Hindlimb muscle (tissue), 1 donor: ENCODE measurements around the gene OR6X1. TPM values are rescaled to one million over a fixed set of nuclear protein-coding genes. Genes with fewer than 3 reads are reported as not detected.
"Not testable (repeated sequence)": the region's sequence is repeated elsewhere in the genome, so short reads cannot be mapped to it uniquely, and the experiment has no call there.

Source experiments
- DNase-seq: peaks from one replicate; pipeline ENCODE4 v3.0.0-alpha.2; 2013
- polyA plus RNA-seq: library from polyadenylated mRNA; unstranded; fragments of 120-200 nt; gene quantifications from one replicate; pipeline ENCODE4 v1.2.1, GENCODE V29; 2013; ENCODE audit not compliant: insufficient read length

The OR6X1 gene
- polyA plus RNA-seq, 1 donor = not detected

DNA sequence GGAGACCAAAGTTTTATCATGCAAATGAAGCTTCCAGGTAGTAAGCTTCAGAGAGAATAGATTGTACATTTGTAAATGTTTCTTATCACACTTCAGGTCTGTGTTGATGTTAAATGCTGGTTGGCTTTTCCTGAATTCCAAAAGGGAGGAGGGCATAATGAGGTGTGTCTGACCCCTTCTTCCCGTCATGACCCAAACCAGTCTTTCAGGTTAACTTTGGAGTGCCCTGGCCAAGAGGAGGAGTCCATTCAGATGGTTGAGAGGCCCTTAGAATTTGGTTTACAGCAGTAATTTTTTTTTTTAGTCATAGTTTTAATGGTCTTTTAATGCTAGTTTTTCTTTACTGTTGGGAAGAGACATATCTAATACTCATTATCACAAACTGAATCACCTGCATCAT is 2.5 kb downstream of the OR6X1 start:
- DNase-seq = no peak

- not testable (repeated sequence) for DNase-seq
Observed at GRCh38 chr11:123748349-123748748, 6.0 kb downstream of the OR6X1 start.

DNA sequence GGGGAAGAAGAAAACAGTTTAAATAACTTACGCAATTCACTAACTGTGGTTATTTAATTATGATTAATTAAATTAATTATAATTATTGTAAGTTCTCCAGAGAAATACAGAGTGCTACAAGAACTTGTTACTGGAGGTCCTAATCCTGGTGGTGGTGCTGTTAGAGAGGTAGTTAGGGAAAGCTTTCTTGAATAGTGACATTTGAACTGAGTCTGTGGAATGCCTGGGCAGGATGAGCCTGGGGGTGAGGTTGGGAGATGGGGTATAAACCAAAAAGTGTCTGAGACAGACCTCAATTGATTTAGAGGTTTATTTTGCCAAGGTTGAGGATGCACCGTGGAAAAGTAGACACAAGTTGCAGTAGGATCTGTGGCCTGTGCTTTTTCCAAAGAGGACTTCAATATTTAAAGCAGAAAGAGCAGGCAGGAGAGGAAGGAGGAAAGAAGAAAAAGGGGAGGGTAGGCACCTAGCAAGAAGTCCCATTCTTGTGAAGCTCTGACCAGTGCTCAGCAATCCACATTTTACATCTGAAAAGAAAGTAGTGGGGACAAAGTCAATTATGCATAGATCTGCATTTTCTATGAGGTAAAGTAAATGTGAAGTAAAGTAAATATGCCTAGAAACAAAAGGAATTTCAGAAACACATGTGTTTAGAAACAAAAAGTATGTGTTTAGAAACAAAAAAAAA is 8.4 kb downstream of the OR6X1 start:
- DNase-seq = no peak

- DNase-seq = no peak
Observed at GRCh38 chr11:123742724-123743120, 11.6 kb downstream of the OR6X1 start.

DNA sequence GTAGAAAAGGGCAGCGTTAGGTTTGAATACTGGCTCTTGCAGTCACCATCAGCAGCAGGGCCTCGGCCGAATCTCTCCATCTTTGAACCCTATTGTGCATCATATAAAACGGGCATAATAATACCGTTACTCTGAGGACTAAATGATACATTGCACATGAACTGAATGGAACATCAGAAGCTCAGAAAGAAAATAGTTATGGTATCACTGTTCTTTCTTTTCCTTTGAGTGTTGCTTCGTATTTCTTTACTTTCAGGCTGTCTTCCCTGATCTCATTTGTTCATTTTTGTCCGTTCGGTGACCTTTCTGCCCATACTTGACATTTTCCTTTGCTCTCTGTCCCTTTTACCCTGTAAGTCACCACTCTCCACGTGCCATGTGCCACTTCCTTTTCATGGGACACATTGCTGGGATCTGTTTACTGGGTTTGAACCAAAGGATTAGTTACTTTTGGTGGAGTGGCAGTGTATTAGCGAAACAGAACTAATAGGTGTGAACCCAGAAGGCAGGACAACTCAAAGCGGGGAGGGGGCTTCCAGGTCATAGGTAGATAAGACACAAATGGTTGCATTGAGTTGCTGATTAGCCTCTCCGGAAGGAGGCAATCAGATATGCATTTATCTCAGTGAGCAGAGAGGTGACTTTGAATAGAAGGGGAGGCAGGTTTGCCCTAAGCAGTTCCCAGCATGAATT is 12.1 kb downstream of the OR6X1 start:
- DNase-seq = peak; percentile 8

DNA sequence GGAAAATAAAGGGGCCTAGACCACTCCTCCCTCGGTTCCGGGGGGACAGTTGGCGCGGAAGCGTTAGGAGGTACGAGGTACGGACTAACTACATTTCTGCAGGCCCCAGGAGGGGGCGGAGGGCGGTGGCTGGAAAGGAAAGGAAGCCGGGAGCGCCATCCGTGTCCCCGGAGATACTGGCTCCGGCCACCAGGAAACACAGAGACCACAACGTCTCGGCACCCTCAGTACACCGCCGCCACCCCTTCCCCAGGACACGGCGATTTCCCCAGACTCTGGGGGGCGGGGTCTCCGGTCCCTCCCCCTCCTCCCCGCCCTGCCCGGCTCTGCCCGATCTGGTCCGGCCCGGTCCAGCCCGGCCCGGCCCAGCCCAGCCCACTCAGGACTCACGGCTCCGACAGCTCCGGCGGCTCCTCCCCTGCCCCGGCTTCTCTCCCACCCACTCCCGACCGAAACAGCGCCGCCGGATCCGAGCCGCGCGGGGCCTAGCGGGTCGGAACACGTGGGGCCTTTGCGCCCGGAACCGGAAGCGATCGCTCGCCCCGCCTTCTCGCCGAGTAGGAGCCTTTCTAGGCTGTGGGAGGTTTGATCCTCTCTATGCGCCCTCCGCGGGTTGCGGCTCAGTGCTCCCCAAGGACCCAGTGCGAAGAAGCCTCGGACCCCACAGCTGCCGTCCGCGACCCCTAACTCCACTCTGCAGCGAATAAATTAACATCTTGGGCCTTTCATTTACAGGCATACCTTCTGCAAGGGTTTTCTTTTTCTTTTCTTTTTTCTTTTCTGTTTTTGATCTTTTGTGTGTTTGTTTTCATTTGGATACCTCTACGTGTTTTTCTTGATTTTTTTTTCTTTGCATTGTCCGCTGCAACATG is 12.9 kb downstream of the OR6X1 start, which contains the start of gene ZNF202:
Gene ZNF202, minus strand, starts transcription at position 502 of the 872 bp plus-strand sequence. CDS start 10,772 bp downstream, outside the sequence.
- DNase-seq = peak; percentile 93

- no peak for DNase-seq
Observed at GRCh38 chr11:123740787-123741158, 13.5 kb downstream of the OR6X1 start.

GRCh38 chr11:123738374-123738773 is 15.9 kb downstream of the OR6X1 start:
- no peak for DNase-seq

DNA sequence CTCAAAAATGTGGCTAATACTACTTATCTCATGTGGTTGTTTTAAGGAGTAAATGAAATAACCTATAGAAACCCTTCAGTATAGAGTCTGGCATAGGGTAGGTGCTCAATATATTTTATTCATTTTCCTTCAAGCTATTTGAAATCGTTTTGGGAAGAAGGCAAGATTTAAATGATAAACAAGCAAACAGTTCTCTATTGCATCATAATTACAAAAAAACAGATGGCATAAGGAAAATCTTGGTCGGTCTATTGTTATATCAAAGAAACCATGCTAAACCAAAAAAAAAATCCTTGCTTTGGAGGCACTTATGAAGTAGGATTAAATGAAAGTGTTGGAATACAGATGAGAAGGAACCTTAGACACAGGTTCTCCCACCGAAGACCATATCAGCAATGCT is 17.5 kb downstream of the OR6X1 start:
- no peak for DNase-seq

DNA sequence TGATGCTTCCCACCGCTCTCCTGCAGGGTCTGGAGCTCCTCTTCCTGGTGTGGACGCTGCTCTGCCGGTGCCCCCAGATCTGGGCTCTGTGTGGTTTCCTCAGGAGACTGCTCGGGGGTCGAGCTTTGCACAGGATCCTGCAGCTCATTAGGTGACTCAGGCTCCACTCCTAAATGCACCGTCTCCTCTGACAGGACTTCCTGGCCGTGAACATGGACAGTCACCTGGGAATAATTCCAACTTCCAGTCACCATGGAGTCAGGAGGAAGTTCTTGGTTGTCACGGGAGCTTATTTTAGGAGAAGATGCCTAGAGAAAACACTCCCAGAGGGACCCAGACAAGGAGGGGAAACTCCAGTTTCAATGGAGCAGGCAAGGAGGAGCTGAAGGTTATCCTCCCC is 24.7 kb downstream of the OR6X1 start:
- no peak for DNase-seq

DNA sequence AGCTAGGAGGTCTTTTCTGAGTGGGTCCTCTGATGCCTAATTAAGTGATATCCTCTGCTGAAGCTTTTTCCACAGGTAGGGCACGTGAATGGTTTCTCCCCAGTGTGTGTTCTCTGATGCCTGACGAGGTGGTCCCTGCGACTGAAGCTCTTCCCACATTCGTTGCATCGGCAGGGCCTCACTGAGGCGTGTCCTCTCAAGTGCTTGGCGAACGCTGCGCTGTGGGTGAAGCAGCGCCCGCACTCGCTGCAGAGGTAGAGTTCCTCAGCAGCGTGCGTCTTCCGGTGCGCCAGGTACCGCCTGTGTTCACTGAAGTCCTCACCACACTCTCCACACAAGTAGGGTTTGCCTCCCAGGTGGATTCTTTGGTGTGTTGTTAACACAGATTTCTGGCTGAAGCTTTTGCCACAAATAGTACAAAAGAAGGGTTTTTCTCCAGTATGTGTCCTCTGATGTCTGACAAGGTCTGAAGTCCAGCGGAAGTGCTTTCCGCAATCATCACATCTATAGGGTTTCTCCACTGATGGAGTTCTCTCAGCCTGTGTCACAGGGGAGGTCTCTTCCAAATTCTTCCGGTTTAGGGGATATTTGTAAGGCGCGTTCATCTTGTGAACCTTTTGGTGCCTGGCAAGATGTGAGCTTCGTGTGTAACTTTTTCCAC is 28.2 kb downstream of the OR6X1 start:
- no peak for DNase-seq

DNA sequence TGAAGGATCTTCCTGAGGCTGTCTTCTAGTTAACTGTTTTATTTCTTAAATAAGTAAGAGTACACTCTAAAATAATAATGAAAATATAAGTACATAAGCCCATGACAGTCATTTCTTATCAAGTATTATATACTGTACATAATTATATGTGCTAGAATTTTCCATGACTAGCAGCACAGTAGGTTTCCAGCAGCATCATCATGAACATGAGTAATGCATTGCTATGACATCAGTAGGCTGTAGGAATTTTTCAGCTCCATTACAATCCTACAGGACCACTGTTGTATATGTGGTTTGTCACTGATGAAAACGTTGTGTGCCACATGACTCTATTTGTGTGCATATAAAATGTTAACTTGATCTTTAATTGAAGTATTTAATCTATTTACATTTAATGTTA is 34.9 kb downstream of the OR6X1 start:
- DNase-seq = no peak

GRCh38 chr11:123718469-123718868 is 35.8 kb downstream of the OR6X1 start:
- DNase-seq = no peak

DNA sequence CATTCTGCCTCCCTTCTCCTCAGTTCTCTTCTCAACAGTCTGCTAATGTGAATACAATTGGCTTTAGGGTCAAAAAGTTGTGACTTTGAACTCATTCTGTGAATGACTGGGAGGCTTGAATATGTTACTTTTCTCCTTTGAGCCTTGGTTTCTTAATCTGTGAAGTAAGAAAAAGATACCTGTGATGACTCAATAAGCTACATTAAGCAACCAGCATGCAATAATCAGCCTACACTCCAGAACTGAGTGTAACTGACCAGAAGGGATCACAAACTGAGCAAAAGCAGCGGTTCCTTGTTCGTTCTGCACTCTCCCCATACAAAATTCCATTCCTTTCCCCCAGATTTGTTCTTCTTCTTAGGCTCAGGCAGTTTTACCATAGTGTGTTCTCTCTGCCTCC is 36.3 kb downstream of the OR6X1 start:
- DNase-seq = no peak

- DNase-seq = not testable (repeated sequence)
Observed at GRCh38 chr11:123712627-123713026, 41.7 kb downstream of the OR6X1 start.

DNA sequence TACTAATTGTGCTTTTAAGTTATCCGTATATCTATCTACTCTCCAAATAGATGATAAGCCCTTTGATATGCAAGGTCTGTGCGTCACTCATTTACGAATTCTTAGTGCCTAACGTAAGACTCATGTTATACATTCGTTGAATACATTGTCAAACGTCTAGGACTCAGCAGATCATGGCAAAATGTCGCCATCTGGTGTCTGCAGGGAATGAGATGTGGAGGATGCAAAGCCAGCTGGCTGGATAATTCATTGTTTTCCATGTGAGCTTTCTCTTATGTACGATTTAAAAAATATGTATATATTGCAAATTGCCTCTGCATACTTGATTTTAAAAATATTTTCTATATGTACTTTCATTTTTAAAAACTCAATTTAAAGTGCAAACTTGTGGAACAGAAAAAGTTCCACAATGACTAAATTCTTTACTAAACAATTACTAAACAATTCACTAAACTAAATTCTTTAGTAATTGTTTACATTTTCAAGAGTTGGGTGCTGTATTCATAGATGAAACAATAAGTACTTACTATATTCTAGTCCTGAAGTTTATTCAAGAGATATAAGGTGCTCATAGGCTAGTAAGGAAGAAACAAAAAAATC is 46.6 kb downstream of the OR6X1 start:
- peak; percentile 47 for DNase-seq

DNA sequence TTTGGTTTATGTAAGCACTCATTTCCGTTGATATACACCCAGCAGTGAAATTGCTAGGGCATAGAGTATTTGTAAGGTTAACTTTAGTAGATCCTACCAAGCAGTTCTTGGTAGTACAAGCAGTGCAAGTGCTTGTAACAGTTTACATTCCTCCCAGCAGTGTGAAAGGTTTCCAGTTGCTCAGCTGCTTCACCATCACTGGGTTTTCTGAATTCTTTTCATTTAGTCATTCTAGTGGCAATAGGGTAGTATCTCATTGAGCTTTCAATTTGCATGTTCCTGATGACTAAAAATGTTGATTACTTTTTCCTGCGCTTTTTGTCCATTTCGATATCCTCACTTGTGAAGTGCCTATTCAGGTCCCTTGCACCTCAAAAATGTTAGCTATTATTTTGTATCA is 47.1 kb downstream of the OR6X1 start:
- DNase-seq = no peak

DNA sequence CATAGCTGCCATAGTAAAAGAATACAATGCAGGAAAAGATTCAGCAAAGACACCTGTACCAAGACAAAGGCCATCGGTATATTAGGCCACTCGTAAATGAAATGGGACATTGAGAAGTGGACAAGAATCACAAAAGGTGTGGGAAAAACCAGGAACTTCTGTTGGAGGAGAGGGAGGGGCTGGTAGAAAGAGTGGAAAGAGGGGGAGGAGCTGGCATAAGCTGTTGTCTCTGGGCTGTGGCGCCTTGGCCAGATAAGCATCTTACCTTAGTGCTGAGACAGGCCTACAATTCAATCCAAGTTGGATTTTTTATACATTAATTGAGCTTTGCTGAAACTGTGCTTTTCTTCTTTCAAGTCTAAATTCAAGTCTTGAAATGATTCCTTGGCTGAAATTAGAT is 50.0 kb downstream of the OR6X1 start:
- no peak for DNase-seq
